H1 (cell line): ENCODE data around the gene THG1L. TPM values are rescaled to one million over a fixed set of nuclear protein-coding genes. Genes with fewer than 3 reads are reported as not detected.

ENCODE experiments used
- CTCF ChIA-PET: fragments of 300-600 bp; sonication (Branson Sonifier 250); formaldehyde crosslinking; loops from one replicate; lab custom pipeline; 2021; ENCODE audit not compliant: partially characterized antibody; lab: Charles Lee
- POLR2A ChIA-PET: fragments of 300-600 bp; sonication (Branson Sonifier 250); formaldehyde crosslinking; loops from one replicate; lab custom pipeline; 2021; ENCODE audit warnings: inconsistent platforms; ENCODE audit not compliant: partially characterized antibody; lab: Charles Lee
- DNase-seq, 2 experiments: peaks; one replicate each; pipeline versions ENCODE4 v3.0.0 to v3.0.0-alpha.2; 2010 to 2022; ENCODE audit warnings: low spot score in 2 of 2, low read depth in 1 of 2, mixed read lengths in 1 of 2
- FAIRE-seq: peaks from 2 replicates; lab custom pipeline; 2011; peaks lifted over from hg19 to GRCh38; lab: Jason Lieb, UNC
- H2AFZ ChIP-seq: 2 replicates; pipeline ENCODE4 v1.8.1; 2012; ENCODE audit warnings: low read length, inconsistent platforms
- H2AK5ac ChIP-seq: 2 replicates; pipeline ENCODE4 v1.6.1; 2013; ENCODE audit warnings: low read depth, low read length
- H2BK120ac ChIP-seq: replicated peaks from 2 replicates; pipeline ENCODE3; 2013; ENCODE audit warnings: low read depth, low read length, inconsistent platforms
- H2BK12ac ChIP-seq: 2 replicates; pipeline ENCODE4 v1.6.1; 2013; ENCODE audit warnings: low read depth, low read length
- H2BK15ac ChIP-seq: 2 replicates; pipeline ENCODE4 v1.6.1; 2013; ENCODE audit warnings: low read length
- H2BK20ac ChIP-seq: 2 replicates; pipeline ENCODE4 v1.6.1; 2013; ENCODE audit warnings: low read length
- H2BK5ac ChIP-seq: 2 replicates; pipeline ENCODE4 v1.6.1; 2013; ENCODE audit warnings: low read depth, low read length
- H3K14ac ChIP-seq: 2 replicates; pipeline ENCODE4 v1.6.1; 2013; ENCODE audit warnings: inconsistent platforms; ENCODE audit not compliant: insufficient read length
- H3K18ac ChIP-seq: 2 replicates; pipeline ENCODE4 v1.6.1; 2013; ENCODE audit warnings: low read length; ENCODE audit errors: extremely low read depth
- H3K23ac ChIP-seq: 2 replicates; pipeline ENCODE4 v1.6.1; 2013; ENCODE audit warnings: inconsistent platforms; ENCODE audit not compliant: insufficient read length
- H3K23me2 ChIP-seq: 2 replicates; pipeline ENCODE4 v1.6.1; 2013; ENCODE audit warnings: low read depth, low read length
- H3K27ac ChIP-seq: 2 replicates; pipeline ENCODE4 v1.6.1; 2011; ENCODE audit warnings: low read depth, low read length, inconsistent platforms
- H3K27me3 ChIP-seq, 4 experiments: replicated peaks in 1 of 4; 1 replicate in 1 of 4; 2 replicates in 3 of 4; pipeline versions ENCODE4 v1.6.1 to v1.8.1; 2011 to 2013; ENCODE audit warnings: low read length in 3 of 4, mild to moderate bottlenecking in 3 of 4, inconsistent platforms in 2 of 4, mixed read lengths in 2 of 4, moderate library complexity in 1 of 4; ENCODE audit not compliant: control insufficient read depth in 3 of 4, insufficient read depth in 3 of 4; ENCODE audit errors: extremely low read depth in 1 of 4
- H3K36me3 ChIP-seq, 4 experiments: 2 replicates each; pipeline versions ENCODE4 v1.6.1 to v1.8.1; 2011 to 2013; ENCODE audit warnings: mild to moderate bottlenecking in 4 of 4, low read length in 3 of 4, moderate library complexity in 2 of 4, control low read depth in 1 of 4, inconsistent platforms in 1 of 4; ENCODE audit not compliant: insufficient read depth in 4 of 4, control insufficient read depth in 2 of 4
- H3K4ac ChIP-seq: replicated peaks from 2 replicates; pipeline ENCODE3; 2013; ENCODE audit warnings: low read length, low read depth, mixed read lengths, inconsistent platforms; ENCODE audit not compliant: insufficient read length
- H3K4me1 ChIP-seq, 4 experiments: replicated peaks in 1 of 4; 1 replicate in 1 of 4; 2 replicates in 3 of 4; pipeline versions ENCODE4 v1.6.1 to v1.8.1; 2011 to 2013; ENCODE audit warnings: low read length in 3 of 4, inconsistent platforms in 2 of 4, mixed read lengths in 1 of 4; ENCODE audit not compliant: insufficient read depth in 4 of 4, control insufficient read depth in 3 of 4
- H3K4me2 ChIP-seq, 2 experiments: 2 replicates each; pipeline versions ENCODE4 v1.6.1 to v1.8.1; 2011 to 2013; ENCODE audit warnings: low read depth in 2 of 2, low read length in 2 of 2, control low read depth in 1 of 2, inconsistent platforms in 1 of 2, mild to moderate bottlenecking in 1 of 2; ENCODE audit not compliant: insufficient read depth in 1 of 2
- H3K4me3 ChIP-seq, 4 experiments: fragments of 200-600, 300-600 bp in 1 of 4; sonication (generic), shearing (Covaris generic), sonication (Bioruptor Twin) in 1 of 4; 2 replicates each; pipeline versions ENCODE4 v1.5.1 to v1.8.1; 2011 to 2016; ENCODE audit warnings: low read length in 4 of 4, low read depth in 3 of 4, control low read depth in 2 of 4, inconsistent platforms in 2 of 4, mild to moderate bottlenecking in 2 of 4, mixed read lengths in 1 of 4, moderate library complexity in 1 of 4; ENCODE audit not compliant: insufficient read depth in 2 of 4; ENCODE audit errors: extremely low read depth in 1 of 4
- H3K56ac ChIP-seq: replicated peaks from 2 replicates; pipeline ENCODE3; 2013; ENCODE audit warnings: low read depth, mild to moderate bottlenecking, mixed read lengths, low read length, inconsistent platforms; ENCODE audit not compliant: insufficient read length
- H3K79me1 ChIP-seq: 2 replicates; pipeline ENCODE4 v1.6.1; 2013; ENCODE audit warnings: low read depth, low read length, control low read depth
- H3K79me2 ChIP-seq, 2 experiments: 2 replicates each; pipeline versions ENCODE4 v1.6.1 to v1.8.1; 2012 to 2013; ENCODE audit warnings: low read length in 2 of 2, mild to moderate bottlenecking in 2 of 2, inconsistent platforms in 1 of 2; ENCODE audit not compliant: insufficient read depth in 2 of 2, control insufficient read depth in 1 of 2
- H3K9ac ChIP-seq, 4 experiments: replicated peaks in 1 of 4; 1 replicate in 1 of 4; 2 replicates in 3 of 4; pipeline versions ENCODE4 v1.6.1 to v1.8.1; 2011 to 2013; ENCODE audit warnings: low read depth in 3 of 4, low read length in 3 of 4, control low read depth in 2 of 4, mild to moderate bottlenecking in 2 of 4, moderate library complexity in 2 of 4, inconsistent platforms in 1 of 4; ENCODE audit errors: extremely low read depth in 1 of 4
- H3K9me3 ChIP-seq, 2 experiments: 2 replicates each; pipeline versions ENCODE4 v1.6.1 to v1.8.1; 2012 to 2013; ENCODE audit warnings: mild to moderate bottlenecking in 2 of 2, moderate library complexity in 2 of 2, control low read depth in 1 of 2, inconsistent platforms in 1 of 2, low read depth in 1 of 2, low read length in 1 of 2, mixed read lengths in 1 of 2; ENCODE audit not compliant: insufficient read depth in 2 of 2
- H4K20me1 ChIP-seq, 2 experiments: replicated peaks in 1 of 2; 2 replicates each; pipeline versions ENCODE3 to v1.8.1; 2011 to 2013; ENCODE audit warnings: inconsistent platforms in 2 of 2, low read length in 2 of 2, mild to moderate bottlenecking in 1 of 2; ENCODE audit not compliant: insufficient read depth in 2 of 2, control insufficient read depth in 1 of 2
- H4K5ac ChIP-seq: 2 replicates; pipeline ENCODE4 v1.6.1; 2013; ENCODE audit warnings: low read length, low read depth, mixed read lengths, inconsistent platforms; ENCODE audit not compliant: insufficient read length
- H4K8ac ChIP-seq: 2 replicates; pipeline ENCODE4 v1.8.0; 2013; ENCODE audit warnings: mild to moderate bottlenecking, moderate library complexity, low read length, inconsistent platforms; ENCODE audit not compliant: insufficient read depth; ENCODE audit errors: extremely low read depth
- H4K91ac ChIP-seq: replicated peaks from 2 replicates; pipeline ENCODE3; 2013; ENCODE audit warnings: low read length, mixed read lengths, inconsistent platforms; ENCODE audit not compliant: insufficient read length
- BACH1 ChIP-seq: IDR thresholded peaks from 2 replicates; pipeline ENCODE4 v1.6.1; 2012; ENCODE audit warnings: low read length, improper control_type of control experiment
- CREB1 ChIP-seq: IDR thresholded peaks from 2 replicates; pipeline ENCODE4 v1.6.1; 2012; ENCODE audit warnings: inconsistent platforms
- SP4 ChIP-seq: IDR thresholded peaks from 2 replicates; pipeline ENCODE4 v1.6.1; 2012; ENCODE audit warnings: low read length, inconsistent platforms
- TBP ChIP-seq: IDR thresholded peaks from 2 replicates; pipeline ENCODE4 v1.6.1; 2011; ENCODE audit warnings: low read depth, low read length, improper control_type of control experiment
- WGBS, 2 experiments: shearing (Covaris generic) in 1 of 2; methylation state at CpG; one replicate each; pipeline versions ENCODE4 v1.1.6 to v1.1.7; 2013 to 2015; ENCODE audit warnings: low lambda C conversion rate in 2 of 2, mixed read lengths in 2 of 2, inconsistent platforms in 1 of 2, low coverage in 1 of 2, missing lambda C conversion rate in 1 of 2; ENCODE audit not compliant: insufficient replicate concordance in 2 of 2, insufficient coverage in 1 of 2, insufficient read length in 1 of 2; ENCODE audit errors: extremely low coverage in 1 of 2, missing lambda C conversion rate in 1 of 2; 5-methylcytosine and 5-hydroxymethylcytosine counted together
- polyA plus RNA-seq, 7 experiments: library from polyadenylated mRNA; depleted of rRNA in 3 of 7; stranded (reverse) in 5 of 7; unstranded in 2 of 7; fragments of >200 nt in 5 of 7; fragments of 200-250 nt in 2 of 7; gene quantifications; 1 replicate in 5 of 7; 2 replicates in 1 of 7; 4 replicates in 1 of 7; pipeline versions ENCODE4 v1.2.1 to v1.2.3, GENCODE V29; 2011 to 2013; ENCODE audit warnings: missing spikeins in 2 of 7, mixed read lengths in 2 of 7
- total RNA-seq: library from RNA; stranded (reverse); fragmentation: NEBNext Ultra II Directional; extraction: Animal tissue kit (Norgen Biotek cat#: 25700); gene quantifications from 2 replicates; pipeline ENCODE4 v1.2.1, GENCODE V29; 2021

THG1L gene
- total and polyA plus RNA-seq, 2 of the 8 experiments (the other 6 are each of a cell fraction or from before 2014, with no cell fraction given) = 8.1 to 12.4 TPM

- Histone ChIP-seq H3K14ac (no peak overlapping the region), H3K4me2 (no peak overlapping the region), H3K9ac (no peak overlapping the region), H2BK20ac (no peak overlapping the region), H3K4ac (no peak overlapping the region), H2BK120ac (no peak overlapping the region), H2BK15ac (no peak overlapping the region), H3K4me1 (no peaks in the 10 kb centered on the region), H3K27ac (no peak overlapping the region), H3K23me2 (no peaks in the 10 kb centered on the region), H3K23ac (no peak overlapping the region), H3K79me1 (no peaks in the 10 kb centered on the region), H2AK5ac (no peak overlapping the region), H3K18ac (no peak overlapping the region), H3K36me3 (no peaks in the 10 kb centered on the region), H3K27me3 (no peaks in the 10 kb centered on the region), H3K9me3 (no peaks in the 10 kb centered on the region), H4K5ac (no peak overlapping the region), H2BK5ac (no peak overlapping the region), H3K56ac (no peak overlapping the region), H4K20me1 (no peaks in the 10 kb centered on the region), H2AFZ (no peak overlapping the region), H4K91ac (no peak overlapping the region), H3K79me2 (no peaks in the 10 kb centered on the region), H2BK12ac (no peak overlapping the region), H4K8ac (no peak overlapping the region), H3K4me3 (no peak overlapping the region)
- CTCF ChIA-PET = no interaction called here
- 92% methylated on average over 4 of the region's 4 CpGs; no CpG with 5 or more reads in 1 of the 2 experiments for WGBS, 2 experiments
- TF ChIP-seq BACH1 (no peak), TBP (no peak), CREB1 (no peak), SP4 (no peak)
- FAIRE-seq (no peak), DNase-seq (no peak)
- POLR2A ChIA-PET = no interaction called here
Observed at GRCh38 chr5:157713830-157714595, 17.2 kb upstream of the THG1L start.
